ENCODE measurements around the gene SERPINA3.

SERPINA3 gene

DNA sequence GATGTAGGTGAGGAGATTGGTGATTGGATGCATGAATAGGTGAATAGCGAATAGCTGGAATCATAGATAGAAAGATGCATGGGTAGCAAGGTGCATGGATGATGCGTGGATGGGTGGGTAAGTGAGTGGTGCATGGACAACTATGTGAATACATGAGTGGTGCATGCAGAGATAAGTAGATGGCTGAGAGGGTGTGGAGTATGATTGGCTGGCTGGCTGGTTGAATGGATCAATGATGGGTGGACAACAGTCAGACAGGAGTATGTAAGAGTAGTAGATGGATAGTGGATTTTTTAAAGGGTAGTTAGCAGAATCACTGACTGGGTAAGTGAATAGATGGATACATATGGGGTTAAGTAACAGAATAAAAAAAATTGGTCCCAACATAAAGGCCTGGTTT lies 33.9 kb downstream of the SERPINA3 start:
- Histone ChIP-seq H3K27ac (ENCODE audit: low read depth, low read length) (no peak overlapping the region), H3K27me3 (ENCODE audit: control insufficient read depth, insufficient read depth, low read length) (no peaks in the 10 kb centered on the region), H3K4me3 (ENCODE audit: low read depth, low read length) (no peak overlapping the region), H3K9me3 (ENCODE audit: control insufficient read depth, insufficient read depth, low read depth, low read length) (peaks cover 23% of the 10 kb centered on the region), H3K9ac (ENCODE audit: low read length) (no peak overlapping the region), H3K4me1 (ENCODE audit: control insufficient read depth, insufficient read depth, low read length) (no peaks in the 10 kb centered on the region; the same call in 1 of the 2 replicates), H3K36me3 (ENCODE audit: control insufficient read depth, insufficient read depth, low read length) (no peaks in the 10 kb centered on the region)

DNA sequence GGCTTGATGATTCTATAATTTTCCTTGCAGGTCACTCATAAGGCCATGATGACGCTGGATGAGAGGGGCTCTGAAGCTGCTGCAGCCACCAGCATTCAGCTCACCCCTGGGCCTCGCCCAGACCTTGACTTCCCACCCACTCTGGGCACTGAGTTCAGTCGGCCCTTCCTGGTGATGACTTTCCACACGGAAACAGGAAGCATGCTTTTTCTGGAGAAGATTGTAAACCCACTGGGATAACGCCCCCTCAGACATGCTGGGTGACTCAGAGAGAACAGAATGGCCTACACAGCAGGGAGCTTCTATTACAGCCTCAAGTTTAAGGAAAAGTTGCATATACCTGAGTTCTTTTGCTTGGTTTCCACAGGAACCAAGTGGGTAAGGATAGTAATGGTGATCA lies 34.3 kb downstream of the SERPINA3 start:
- no peaks in the 10 kb centered on the region for H3K27me3 ChIP-seq (ENCODE audit: control insufficient read depth, insufficient read depth, low read length)
- H3K27ac ChIP-seq (ENCODE audit: low read depth, low read length) = no peak overlapping the region
- H3K9ac ChIP-seq (ENCODE audit: low read length) = no peak overlapping the region
- H3K36me3 ChIP-seq (ENCODE audit: control insufficient read depth, insufficient read depth, low read length) = no peaks in the 10 kb centered on the region
- H3K9me3 ChIP-seq (ENCODE audit: control insufficient read depth, insufficient read depth, low read depth, low read length) = peaks cover 23% of the 10 kb centered on the region
- no peak overlapping the region for H3K4me3 ChIP-seq (ENCODE audit: low read depth, low read length)
- H3K4me1 ChIP-seq (ENCODE audit: control insufficient read depth, insufficient read depth, low read length) = no peaks in the 10 kb centered on the region

DNA sequence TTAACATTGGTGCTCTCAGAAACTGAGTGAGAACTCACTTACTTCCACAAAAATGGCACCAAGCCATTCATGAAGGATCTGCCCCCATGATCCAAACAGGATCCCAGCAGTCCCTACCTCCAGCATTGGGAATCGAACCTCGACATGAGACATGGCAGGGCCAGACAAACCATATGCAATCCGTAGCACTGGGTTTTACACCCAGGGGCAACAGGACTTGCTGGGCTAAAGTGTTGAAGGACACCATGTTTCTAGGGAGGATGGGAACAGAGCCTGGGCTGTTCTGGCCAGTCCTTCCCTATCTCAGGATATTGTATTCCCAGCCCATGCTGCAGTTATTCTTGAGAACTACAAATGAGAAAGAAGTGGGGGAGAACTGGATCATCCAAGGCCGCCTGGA lies 36.6 kb downstream of the SERPINA3 start:
- Histone ChIP-seq H3K9me3 (ENCODE audit: control insufficient read depth, insufficient read depth, low read depth, low read length) (peaks cover 23% of the 10 kb centered on the region), H3K4me3 (ENCODE audit: low read depth, low read length) (no peak overlapping the region), H3K36me3 (ENCODE audit: control insufficient read depth, insufficient read depth, low read length) (no peaks in the 10 kb centered on the region), H3K9ac (ENCODE audit: low read length) (no peak overlapping the region), H3K27ac (ENCODE audit: low read depth, low read length) (no peak overlapping the region), H3K27me3 (ENCODE audit: control insufficient read depth, insufficient read depth, low read length) (no peaks in the 10 kb centered on the region), H3K4me1 (ENCODE audit: control insufficient read depth, insufficient read depth, low read length) (no peaks in the 10 kb centered on the region)

DNA sequence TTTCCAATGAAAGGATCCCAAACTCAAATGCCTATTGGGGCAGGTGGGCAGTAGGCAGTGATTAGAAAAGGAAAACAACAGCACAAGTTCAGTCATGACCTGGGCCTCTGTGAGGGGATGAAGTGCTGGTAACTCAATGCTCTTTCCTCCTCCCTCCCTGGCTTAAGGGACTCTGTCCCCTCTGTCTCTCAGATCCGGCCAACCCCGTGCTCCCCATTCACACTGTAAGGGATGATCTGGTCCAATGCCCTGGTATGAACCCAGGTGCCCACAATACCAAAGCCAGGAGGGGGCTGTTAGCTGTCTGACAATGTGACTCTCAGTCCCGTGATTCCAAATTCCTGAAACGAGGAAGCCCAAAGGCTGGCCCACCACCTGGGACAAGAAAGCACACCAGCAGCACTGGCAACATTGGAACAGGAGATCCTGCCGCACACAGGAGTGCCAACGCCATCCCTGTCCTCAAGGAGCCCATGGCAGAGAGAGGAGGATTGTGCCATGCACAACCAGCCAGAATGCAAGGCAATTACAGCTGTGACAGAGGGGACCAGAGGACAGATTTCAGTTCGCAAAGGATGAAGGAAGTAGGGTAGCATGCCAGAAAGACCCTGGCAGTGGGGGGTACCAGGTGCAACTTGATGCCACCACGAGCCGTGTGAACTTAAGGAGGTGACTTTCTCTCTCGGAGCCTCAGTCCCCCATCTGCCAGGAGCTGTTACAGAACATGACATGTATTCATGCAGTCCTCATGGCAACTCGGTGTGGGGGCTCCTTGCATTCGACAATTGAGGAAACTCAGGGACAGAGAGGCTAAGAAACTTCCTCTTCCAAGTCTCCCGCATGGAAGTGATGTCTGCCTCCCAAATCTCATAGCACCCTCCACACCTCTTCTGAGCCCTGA lies 37.6 kb downstream of the SERPINA3 start:
- Histone ChIP-seq H3K9ac (ENCODE audit: low read length) (no peak overlapping the region), H3K36me3 (ENCODE audit: control insufficient read depth, insufficient read depth, low read length) (no peaks in the 10 kb centered on the region), H3K9me3 (ENCODE audit: control insufficient read depth, insufficient read depth, low read depth, low read length) (peaks cover 23% of the 10 kb centered on the region), H3K4me3 (ENCODE audit: low read depth, low read length) (no peak overlapping the region), H3K27me3 (ENCODE audit: control insufficient read depth, insufficient read depth, low read length) (no peaks in the 10 kb centered on the region), H3K4me1 (ENCODE audit: control insufficient read depth, insufficient read depth, low read length) (no peaks in the 10 kb centered on the region), H3K27ac (ENCODE audit: low read depth, low read length) (no peak overlapping the region)

DNA sequence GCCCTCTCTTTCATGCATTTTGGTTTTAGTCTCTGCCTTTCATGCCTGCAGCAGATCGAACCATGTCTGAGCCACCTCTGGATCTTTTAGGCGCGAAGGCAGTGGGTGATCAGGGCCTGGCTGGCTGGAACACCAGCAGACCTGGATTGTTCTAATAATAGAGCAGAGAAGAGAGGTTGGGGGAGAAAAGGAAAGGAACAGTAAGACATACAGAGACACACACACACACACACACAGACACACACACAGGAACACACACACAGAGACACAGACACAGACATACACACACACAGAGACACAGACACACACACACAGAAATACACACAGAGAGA lies 38.2 kb downstream of the SERPINA3 start:
- H3K27ac ChIP-seq (ENCODE audit: low read depth, low read length) = no peak overlapping the region
- H3K4me1 ChIP-seq (ENCODE audit: control insufficient read depth, insufficient read depth, low read length) = no peaks in the 10 kb centered on the region
- H3K27me3 ChIP-seq (ENCODE audit: control insufficient read depth, insufficient read depth, low read length) = no peaks in the 10 kb centered on the region
- no peak overlapping the region for H3K4me3 ChIP-seq (ENCODE audit: low read depth, low read length)
- H3K36me3 ChIP-seq (ENCODE audit: control insufficient read depth, insufficient read depth, low read length) = no peaks in the 10 kb centered on the region
- no peak overlapping the region for H3K9ac ChIP-seq (ENCODE audit: low read length)
- peaks cover 23% of the 10 kb centered on the region for H3K9me3 ChIP-seq (ENCODE audit: control insufficient read depth, insufficient read depth, low read depth, low read length)

DNA sequence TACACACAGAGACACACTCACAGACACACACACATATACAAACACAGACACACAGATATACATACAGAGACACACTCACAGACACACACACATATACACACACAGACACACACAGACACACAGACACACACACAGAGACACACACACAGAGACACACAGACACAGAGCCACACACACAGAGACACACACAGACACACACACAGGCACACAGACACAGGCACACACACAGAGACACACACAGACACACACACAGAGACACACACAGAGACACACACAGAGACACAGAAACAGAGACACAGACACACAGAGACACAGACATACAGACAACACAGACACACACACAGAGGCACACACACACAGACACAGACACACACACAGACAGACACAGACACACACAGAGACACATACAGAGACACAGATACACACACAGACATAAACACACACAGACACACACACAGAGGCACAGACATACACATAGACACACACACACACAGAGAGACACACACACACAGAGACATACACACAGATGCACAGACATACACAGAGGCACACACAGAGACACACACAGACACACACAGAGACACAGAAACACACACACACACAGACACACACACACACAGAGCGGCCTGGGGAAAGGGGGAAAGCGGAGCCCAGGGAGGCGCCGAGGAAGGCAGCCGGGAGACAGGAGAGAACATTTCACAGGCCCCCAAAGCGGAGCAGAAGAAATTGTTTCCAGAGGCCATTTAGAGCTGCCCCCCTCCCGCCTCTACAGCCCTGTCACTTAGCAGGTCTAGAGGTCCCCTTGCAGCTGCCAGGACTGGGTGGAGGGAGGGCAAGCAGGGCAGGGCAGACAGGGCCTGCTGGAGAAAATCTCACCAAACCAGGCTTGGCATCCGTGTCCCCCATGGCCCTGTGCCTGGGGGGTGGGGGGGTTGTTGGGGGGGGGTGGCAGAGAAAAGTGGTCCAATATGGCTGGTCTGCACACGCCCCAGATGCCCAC lies 38.9 kb downstream of the SERPINA3 start:
- Histone ChIP-seq H3K9me3 (ENCODE audit: control insufficient read depth, insufficient read depth, low read depth, low read length) (peaks cover 23% of the 10 kb centered on the region), H3K36me3 (ENCODE audit: control insufficient read depth, insufficient read depth, low read length) (no peaks in the 10 kb centered on the region), H3K27ac (ENCODE audit: low read depth, low read length) (no peak overlapping the region), H3K27me3 (ENCODE audit: control insufficient read depth, insufficient read depth, low read length) (no peaks in the 10 kb centered on the region), H3K9ac (ENCODE audit: low read length) (no peak overlapping the region), H3K4me3 (ENCODE audit: low read depth, low read length) (no peak overlapping the region), H3K4me1 (ENCODE audit: control insufficient read depth, insufficient read depth, low read length) (no peaks in the 10 kb centered on the region)

DNA sequence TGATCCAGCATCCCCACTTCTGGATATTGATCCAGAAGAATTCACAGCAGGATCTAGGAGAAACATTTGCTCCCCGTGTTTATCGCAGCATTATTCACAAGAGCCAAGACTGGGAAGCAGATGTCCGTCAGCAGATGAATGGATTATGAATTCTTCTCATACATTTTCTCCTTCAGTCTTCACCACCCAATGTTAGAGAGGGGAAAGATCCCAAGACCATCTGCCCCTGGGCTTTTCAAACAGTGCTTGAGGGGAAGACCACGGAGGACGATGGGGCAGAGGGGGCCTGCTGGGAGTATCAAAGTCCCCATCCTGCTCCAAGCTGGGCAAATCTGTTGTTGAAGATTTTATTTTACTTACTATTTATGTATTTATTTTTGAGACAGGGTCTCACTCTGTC lies 41.1 kb downstream of the SERPINA3 start:
- no peak overlapping the region for H3K9ac ChIP-seq (ENCODE audit: low read length)
- no peak overlapping the region for H3K4me3 ChIP-seq (ENCODE audit: low read depth, low read length)
- no peaks in the 10 kb centered on the region for H3K27me3 ChIP-seq (ENCODE audit: control insufficient read depth, insufficient read depth, low read length)
- H3K4me1 ChIP-seq (ENCODE audit: control insufficient read depth, insufficient read depth, low read length) = no peaks in the 10 kb centered on the region
- H3K27ac ChIP-seq (ENCODE audit: low read depth, low read length) = no peak overlapping the region
- H3K36me3 ChIP-seq (ENCODE audit: control insufficient read depth, insufficient read depth, low read length) = no peaks in the 10 kb centered on the region
- peaks cover 13% of the 10 kb centered on the region for H3K9me3 ChIP-seq (ENCODE audit: control insufficient read depth, insufficient read depth, low read depth, low read length)

DNA sequence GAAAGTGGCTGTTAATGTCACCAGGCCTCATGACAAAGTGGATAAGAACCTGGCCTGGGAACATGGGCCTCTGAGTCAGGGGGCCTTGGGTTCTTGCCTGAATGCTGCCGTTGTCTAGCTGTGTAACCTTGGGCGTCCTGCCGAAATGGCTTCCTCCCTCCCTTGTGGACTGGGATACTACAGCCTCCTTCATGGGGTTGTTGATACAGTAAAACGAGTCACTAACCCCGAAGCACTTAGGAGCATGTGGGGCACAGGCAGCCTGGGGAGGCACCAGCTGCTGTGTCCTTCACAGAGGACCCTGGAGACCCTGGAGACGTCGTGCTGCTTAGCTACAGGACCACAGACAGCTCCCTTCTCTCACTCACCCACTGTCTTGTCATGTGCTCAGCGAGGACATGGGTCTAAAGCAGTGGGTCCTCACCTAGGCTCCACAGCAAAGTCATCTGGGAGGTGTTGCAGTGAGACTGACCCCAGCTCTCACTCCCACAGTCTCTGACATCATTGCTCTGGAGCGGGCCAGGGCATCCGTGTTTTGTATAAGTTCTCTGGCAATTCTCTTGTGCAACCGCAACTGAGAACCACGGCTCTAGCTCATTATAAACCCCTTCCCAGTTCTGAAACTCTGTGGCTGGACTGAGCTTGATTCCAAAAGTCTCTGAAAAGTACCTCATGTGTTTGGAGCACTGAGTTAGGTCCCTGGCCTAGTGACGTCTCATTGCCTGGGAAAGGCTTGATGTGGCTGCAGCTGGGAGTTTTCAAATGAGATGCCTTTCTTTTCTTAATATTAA lies 42.1 kb downstream of the SERPINA3 start:
- Histone ChIP-seq H3K9ac (ENCODE audit: low read length) (no peak overlapping the region), H3K4me1 (ENCODE audit: control insufficient read depth, insufficient read depth, low read length) (no peaks in the 10 kb centered on the region), H3K9me3 (ENCODE audit: control insufficient read depth, insufficient read depth, low read depth, low read length) (peaks cover 4% of the 10 kb centered on the region; the same call in 1 of the 2 replicates), H3K27ac (ENCODE audit: low read depth, low read length) (no peak overlapping the region), H3K36me3 (ENCODE audit: control insufficient read depth, insufficient read depth, low read length) (no peaks in the 10 kb centered on the region), H3K27me3 (ENCODE audit: control insufficient read depth, insufficient read depth, low read length) (no peaks in the 10 kb centered on the region), H3K4me3 (ENCODE audit: low read depth, low read length) (no peak overlapping the region)

DNA sequence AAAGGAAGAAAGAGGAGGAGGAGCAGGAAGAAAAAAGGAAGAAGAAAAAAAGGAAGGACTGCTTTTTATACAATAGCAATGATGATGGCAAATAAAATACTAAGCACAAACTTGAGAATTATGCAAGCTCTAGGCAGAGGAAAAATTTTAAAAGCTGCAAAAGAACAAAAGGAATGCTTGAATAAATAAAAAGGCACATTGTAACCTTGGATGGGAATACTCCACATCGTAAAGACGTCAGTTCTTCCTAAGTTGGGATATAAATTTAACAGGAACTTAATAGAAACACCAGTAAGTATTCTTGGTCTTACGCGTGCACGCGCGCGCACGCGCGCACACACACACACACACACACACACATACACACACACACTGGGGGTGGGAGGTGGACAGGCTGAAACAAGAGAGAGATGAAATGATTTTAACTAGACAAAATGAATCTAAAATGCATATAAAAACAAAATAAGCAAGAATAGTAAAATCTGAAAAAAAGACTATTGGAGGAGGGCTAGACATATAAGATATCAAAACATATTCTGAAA lies 43.0 kb downstream of the SERPINA3 start:
- H3K4me3 ChIP-seq (ENCODE audit: low read depth, low read length) = no peak overlapping the region
- no peaks in the 10 kb centered on the region for H3K4me1 ChIP-seq (ENCODE audit: control insufficient read depth, insufficient read depth, low read length)
- no peaks in the 10 kb centered on the region for H3K36me3 ChIP-seq (ENCODE audit: control insufficient read depth, insufficient read depth, low read length)
- H3K9me3 ChIP-seq (ENCODE audit: control insufficient read depth, insufficient read depth, low read depth, low read length) = no peaks in the 10 kb centered on the region
- no peak overlapping the region for H3K27ac ChIP-seq (ENCODE audit: low read depth, low read length)
- H3K9ac ChIP-seq (ENCODE audit: low read length) = no peak overlapping the region
- no peaks in the 10 kb centered on the region for H3K27me3 ChIP-seq (ENCODE audit: control insufficient read depth, insufficient read depth, low read length)

DNA sequence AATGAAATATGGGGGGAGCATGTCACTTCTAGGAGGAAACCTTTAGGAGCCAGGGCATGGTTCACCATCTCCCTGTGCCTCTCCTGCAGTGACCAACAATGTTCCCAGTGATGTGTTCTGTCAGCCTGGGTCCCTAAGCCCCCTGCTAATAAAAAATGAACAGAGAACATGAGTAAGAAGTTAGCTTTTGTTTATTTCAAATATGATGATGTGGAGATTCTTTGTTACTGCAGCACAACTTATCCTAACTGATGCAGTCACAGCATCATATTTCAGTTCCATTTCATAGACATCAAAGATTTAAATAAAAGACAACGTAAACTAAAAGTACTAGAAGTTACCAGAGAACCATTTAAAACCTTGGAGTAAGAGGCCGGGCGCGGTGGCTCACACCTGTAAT lies 43.9 kb downstream of the SERPINA3 start:
- no peak overlapping the region for H3K27ac ChIP-seq (ENCODE audit: low read depth, low read length)
- H3K9me3 ChIP-seq (ENCODE audit: control insufficient read depth, insufficient read depth, low read depth, low read length) = no peaks in the 10 kb centered on the region
- no peak overlapping the region for H3K4me3 ChIP-seq (ENCODE audit: low read depth, low read length)
- H3K9ac ChIP-seq (ENCODE audit: low read length) = no peak overlapping the region
- no peaks in the 10 kb centered on the region for H3K36me3 ChIP-seq (ENCODE audit: control insufficient read depth, insufficient read depth, low read length)
- H3K4me1 ChIP-seq (ENCODE audit: control insufficient read depth, insufficient read depth, low read length) = no peaks in the 10 kb centered on the region
- H3K27me3 ChIP-seq (ENCODE audit: control insufficient read depth, insufficient read depth, low read length) = peaks cover 5% of the 10 kb centered on the region; the same call in 1 of the 2 replicates

Measured in HUES6 (cell line).